BJ (cell line): ENCODE data around the gene TXNRD2. TPM values are rescaled to one million over a fixed set of nuclear protein-coding genes. Genes with fewer than 3 reads are reported as not detected.

Experiments used
- CTCF ChIA-PET: fragments of 350-600 bp; formaldehyde crosslinking; extraction: SDS; loops from one replicate; lab custom pipeline; 2021; ENCODE audit warnings: antibody characterized with exemption, inconsistent platforms; lab: Yijun Ruan, JAX
- POLR2A ChIA-PET: fragments of 300-600 bp; sonication (Branson Sonifier 250); formaldehyde crosslinking; extraction: SDS; loops from one replicate; lab custom pipeline; 2021; ENCODE audit warnings: antibody characterized with exemption; lab: Charles Lee
- DNase-seq: peaks from one replicate; pipeline ENCODE4 v3.0.0-alpha.2; 2011; ENCODE audit warnings: low read depth
- H3K27me3 ChIP-seq: 2 replicates; pipeline ENCODE4 v1.6.0; 2011; ENCODE audit warnings: low read length; ENCODE audit not compliant: control insufficient read depth, insufficient read depth
- H3K36me3 ChIP-seq: 2 replicates; pipeline ENCODE4 v1.5.1; 2011; ENCODE audit warnings: low read length; ENCODE audit not compliant: control insufficient read depth, insufficient read depth
- H3K4me3 ChIP-seq: 2 replicates; pipeline ENCODE4 v1.5.1; 2011; ENCODE audit warnings: low read depth, mild to moderate bottlenecking, control low read depth, low read length
- CTCF ChIP-seq: IDR thresholded peaks from 2 replicates; pipeline ENCODE4 v1.5.1; 2011; ENCODE audit warnings: low read depth, mild to moderate bottlenecking, control low read depth, inconsistent platforms, low read length, moderate library complexity; ENCODE audit not compliant: insufficient read depth
- polyA plus RNA-seq: library from polyadenylated mRNA; depleted of rRNA; stranded (reverse); fragments of >200 nt; gene quantifications from 2 replicates; pipeline ENCODE4 v1.2.3, GENCODE V29; 2011

The TXNRD2 gene
- polyA plus RNA-seq, 1 experiment: 28.5 TPM

- Histone ChIP-seq H3K27me3 (no peaks in the 10 kb centered on the region), H3K4me3 (no peak overlapping the region), H3K36me3 (peaks cover 5% of the 10 kb centered on the region)
- TF ChIP-seq CTCF: no peak
- DNase-seq: no peak
- ChIA-PET POLR2A (no interaction called here), CTCF (interaction anchor here (0.7 to 7.3 kb wide), 5 partner anchors 8 to 226 kb away, joined by 3 to 76 read pairs (median 3); no protein-coding TSS in a partner anchor)
Measured at GRCh38 chr22:19905347-19906276, 36.0 kb downstream of the TXNRD2 start.

- no peak for TF ChIP-seq CTCF
- ChIA-PET POLR2A (no interaction called here), CTCF (interaction anchor here (0.7 to 7.3 kb wide), 4 partner anchors 9 to 174 kb away, joined by 3 to 76 read pairs (median 3); no protein-coding TSS in a partner anchor)
- Histone ChIP-seq H3K4me3 (no peak overlapping the region), H3K36me3 (peaks cover 5% of the 10 kb centered on the region), H3K27me3 (no peaks in the 10 kb centered on the region)
- DNase-seq: no peak
Measured at GRCh38 chr22:19904935-19905334, 36.7 kb downstream of the TXNRD2 start.

GRCh38 chr22:19904174-19904856, 37.3 kb downstream of the TXNRD2 start:
- ChIA-PET CTCF (interaction anchor here (0.7 to 7.3 kb wide), 4 partner anchors 8 to 173 kb away, joined by 3 to 76 read pairs (median 3); no protein-coding TSS in a partner anchor), POLR2A (no interaction called here)
- no peak for TF ChIP-seq CTCF
- Histone ChIP-seq H3K36me3 (peaks cover 5% of the 10 kb centered on the region), H3K4me3 (no peak overlapping the region), H3K27me3 (no peaks in the 10 kb centered on the region)
- no peak for DNase-seq

GRCh38 chr22:19903513-19903912, 38.1 kb downstream of the TXNRD2 start:
- no peak for DNase-seq
- CTCF ChIA-PET: interaction anchor here (0.9 to 7.3 kb wide), 3 partner anchors 45 to 172 kb away, joined by 3 to 76 read pairs (median 3); no protein-coding TSS in a partner anchor
- Histone ChIP-seq H3K36me3 (peaks cover 8% of the 10 kb centered on the region), H3K4me3 (no peak overlapping the region), H3K27me3 (no peaks in the 10 kb centered on the region)
- POLR2A ChIA-PET: no interaction called here
- no peak for TF ChIP-seq CTCF

- TF ChIP-seq CTCF: no peak
- DNase-seq: no peak
- Histone ChIP-seq H3K4me3 (no peak overlapping the region), H3K36me3 (peaks cover 8% of the 10 kb centered on the region), H3K27me3 (no peaks in the 10 kb centered on the region)
- ChIA-PET POLR2A (no interaction called here), CTCF (interaction anchor here (0.9 to 7.3 kb wide), 3 partner anchors 134 to 172 kb away, joined by 3 to 76 read pairs (median 4); no protein-coding TSS in a partner anchor)
Measured at GRCh38 chr22:19903031-19903430, 38.6 kb downstream of the TXNRD2 start.
